ENCODE results near the gene JMJD1C. TPM values are rescaled to one million over a fixed set of nuclear protein-coding genes. Genes with fewer than 3 reads are reported as not detected.

The JMJD1C gene
- total RNA-seq, 1 experiment from 2014 or later = 66.3 TPM

GRCh38 chr10:63494951-63495350 is 29.2 kb upstream of the JMJD1C start:
- RAD21 ChIA-PET (ENCODE audit: low non-redundant PET in 1 of 2, low total read pairs in 2 of 2, uncharacterized antibody in 2 of 2, unreplicated experiment in 2 of 2) = no interaction called here
- Histone ChIP-seq H3K9ac (ENCODE audit: low read length) (no peak overlapping the region), H3K4me2 (ENCODE audit: low read length) (no peak overlapping the region), H3K4me3 (replicated peaks in 1 of 2; ENCODE audit: low read depth in 1 of 2, low read length in 2 of 2) (no peak overlapping the region), H3K36me3 (ENCODE audit: control insufficient read depth in 1 of 2, insufficient read depth in 2 of 2, low read length in 2 of 2) (no peaks in the 10 kb centered on the region), H3K27me3 (ENCODE audit: insufficient read depth, low read length) (no peaks in the 10 kb centered on the region), H3K9me3 (ENCODE audit: control insufficient read depth in 1 of 2, insufficient read depth in 1 of 2, low read depth in 1 of 2, low read length in 2 of 2) (no peaks in the 10 kb centered on the region; a peak in 1 of 4 replicates), H4K20me1 (ENCODE audit: insufficient read depth) (no peaks in the 10 kb centered on the region), H2AFZ (ENCODE audit: low read depth, low read length, poor library complexity, severe bottlenecking) (no peak overlapping the region), H3K27ac (ENCODE audit: low read depth, low read length) (no peak overlapping the region), H3K79me2 (ENCODE audit: insufficient read depth, low read length) (peaks cover 82% of the 10 kb centered on the region), H3K9me2 (ENCODE audit: insufficient read depth) (no peaks in the 10 kb centered on the region), H3K4me1 (ENCODE audit: control insufficient read depth in 1 of 2, insufficient read depth in 2 of 2, low read length in 2 of 2) (peaks cover 28 to 35% of the 10 kb centered on the region in 2 experiments)
- intact Hi-C loops (cut with micrococcal nuclease) = no loop called here
- BruUV-seq (replicated peaks) = no TSS peak
- TF ChIP-seq EGR1 (IDR thresholded peaks at IDR 0.05; ENCODE audit: low read depth) (no peak), CBX3 (IDR thresholded peaks at IDR 0.05; ENCODE audit: low read depth) (no peak), ZNF274 (IDR thresholded peaks at IDR 0.05; ENCODE audit: low read depth, low read length) (no peak), EZH2phosphoT487 (IDR thresholded peaks at IDR 0.05; ENCODE audit: borderline replicate concordance) (no peak), POLR2A (IDR thresholded peaks at IDR 0.05; ENCODE audit: borderline replicate concordance, extremely low read depth, insufficient read depth, insufficient read length) (no peak), CTCF (IDR thresholded peaks at IDR 0.05 in 2 of 3, conservative IDR thresholded peaks at IDR 0.05 in 1 of 3; ENCODE audit: borderline replicate concordance in 1 of 3, insufficient read depth in 1 of 3, low read depth in 2 of 3, low read length in 2 of 3) (no peak), YY1 (IDR thresholded peaks at IDR 0.05; ENCODE audit: extremely low read depth, insufficient replicate concordance, low read depth, low read length) (no peak), SRF (IDR thresholded peaks at IDR 0.05; ENCODE audit: low read depth) (no peak), POLR2AphosphoS5 (IDR thresholded peaks at IDR 0.05; ENCODE audit: low read depth, low read length) (no peak), SIN3A (IDR thresholded peaks at IDR 0.05; ENCODE audit: low read depth) (no peak), ATF3 (IDR thresholded peaks at IDR 0.05) (no peak)
- TF ChIP-seq, protein P1, sequence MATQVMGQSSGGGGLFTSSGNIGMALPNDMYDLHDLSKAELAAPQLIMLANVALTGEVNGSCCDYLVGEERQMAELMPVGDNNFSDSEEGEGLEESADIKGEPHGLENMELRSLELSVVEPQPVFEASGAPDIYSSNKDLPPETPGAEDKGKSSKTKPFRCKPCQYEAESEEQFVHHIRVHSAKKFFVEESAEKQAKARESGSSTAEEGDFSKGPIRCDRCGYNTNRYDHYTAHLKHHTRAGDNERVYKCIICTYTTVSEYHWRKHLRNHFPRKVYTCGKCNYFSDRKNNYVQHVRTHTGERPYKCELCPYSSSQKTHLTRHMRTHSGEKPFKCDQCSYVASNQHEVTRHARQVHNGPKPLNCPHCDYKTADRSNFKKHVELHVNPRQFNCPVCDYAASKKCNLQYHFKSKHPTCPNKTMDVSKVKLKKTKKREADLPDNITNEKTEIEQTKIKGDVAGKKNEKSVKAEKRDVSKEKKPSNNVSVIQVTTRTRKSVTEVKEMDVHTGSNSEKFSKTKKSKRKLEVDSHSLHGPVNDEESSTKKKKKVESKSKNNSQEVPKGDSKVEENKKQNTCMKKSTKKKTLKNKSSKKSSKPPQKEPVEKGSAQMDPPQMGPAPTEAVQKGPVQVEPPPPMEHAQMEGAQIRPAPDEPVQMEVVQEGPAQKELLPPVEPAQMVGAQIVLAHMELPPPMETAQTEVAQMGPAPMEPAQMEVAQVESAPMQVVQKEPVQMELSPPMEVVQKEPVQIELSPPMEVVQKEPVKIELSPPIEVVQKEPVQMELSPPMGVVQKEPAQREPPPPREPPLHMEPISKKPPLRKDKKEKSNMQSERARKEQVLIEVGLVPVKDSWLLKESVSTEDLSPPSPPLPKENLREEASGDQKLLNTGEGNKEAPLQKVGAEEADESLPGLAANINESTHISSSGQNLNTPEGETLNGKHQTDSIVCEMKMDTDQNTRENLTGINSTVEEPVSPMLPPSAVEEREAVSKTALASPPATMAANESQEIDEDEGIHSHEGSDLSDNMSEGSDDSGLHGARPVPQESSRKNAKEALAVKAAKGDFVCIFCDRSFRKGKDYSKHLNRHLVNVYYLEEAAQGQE (IDR thresholded peaks at IDR 0.05; ENCODE audit: low read depth) = no peak
- TF ChIP-seq, protein P2, sequence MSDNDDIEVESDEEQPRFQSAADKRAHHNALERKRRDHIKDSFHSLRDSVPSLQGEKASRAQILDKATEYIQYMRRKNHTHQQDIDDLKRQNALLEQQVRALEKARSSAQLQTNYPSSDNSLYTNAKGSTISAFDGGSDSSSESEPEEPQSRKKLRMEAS (IDR thresholded peaks at IDR 0.05) = no peak
- DNase-seq (ENCODE audit: low read depth, low spot score) (no peak), ATAC-seq (no peak)
- CTCF ChIA-PET = no interaction called here
- POLR2A ChIA-PET = no interaction called here

All from HCT116 (cell line).